Erythroblast (primary cell): Measurements from ENCODE around the gene RPL3.

Experiments used
- GATA1 ChIP-seq: IDR thresholded peaks from 2 replicates; pipeline ENCODE4 v1.6.1; 2011; ENCODE audit warnings: low read depth, mild to moderate bottlenecking, control low read depth, low read length, moderate library complexity
- POLR2A ChIP-seq: IDR thresholded peaks from 2 replicates; pipeline ENCODE4 v1.6.1; 2011; ENCODE audit warnings: mild to moderate bottlenecking, low read length

- no peak for TF ChIP-seq POLR2A
- no peak for TF ChIP-seq GATA1
Measured at GRCh38 chr22:39309881-39310714, 9.3 kb downstream of the RPL3 start.
